Measurements from ENCODE around the gene UPK1B.

Gene UPK1B

DNA sequence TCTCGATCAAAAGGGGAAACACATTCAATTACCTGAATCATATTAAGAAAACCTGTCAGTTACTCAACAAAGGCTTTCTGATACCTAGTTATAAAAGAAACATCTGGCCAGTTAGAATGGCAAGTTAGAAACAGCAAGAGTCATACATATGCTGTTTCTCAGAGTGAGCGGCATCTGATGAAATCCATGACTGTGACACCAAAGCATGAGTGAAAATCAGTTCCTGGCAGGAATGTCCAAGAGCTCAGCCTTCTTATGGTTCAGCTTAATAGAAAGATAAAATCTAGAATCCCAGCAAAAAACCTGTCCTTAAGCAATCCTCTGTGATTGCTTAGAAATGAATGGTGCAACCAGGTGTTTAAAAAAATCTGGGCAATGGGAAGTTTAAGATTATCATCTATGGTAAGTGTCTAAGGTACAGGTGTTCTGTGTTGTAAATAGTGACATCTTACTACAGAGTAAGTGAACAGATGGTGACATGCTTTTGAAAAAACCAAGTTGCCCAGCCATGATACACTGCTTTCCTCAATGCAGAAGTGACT lies 48.5 kb downstream of the UPK1B start:
- TF ChIP-seq, protein P1, sequence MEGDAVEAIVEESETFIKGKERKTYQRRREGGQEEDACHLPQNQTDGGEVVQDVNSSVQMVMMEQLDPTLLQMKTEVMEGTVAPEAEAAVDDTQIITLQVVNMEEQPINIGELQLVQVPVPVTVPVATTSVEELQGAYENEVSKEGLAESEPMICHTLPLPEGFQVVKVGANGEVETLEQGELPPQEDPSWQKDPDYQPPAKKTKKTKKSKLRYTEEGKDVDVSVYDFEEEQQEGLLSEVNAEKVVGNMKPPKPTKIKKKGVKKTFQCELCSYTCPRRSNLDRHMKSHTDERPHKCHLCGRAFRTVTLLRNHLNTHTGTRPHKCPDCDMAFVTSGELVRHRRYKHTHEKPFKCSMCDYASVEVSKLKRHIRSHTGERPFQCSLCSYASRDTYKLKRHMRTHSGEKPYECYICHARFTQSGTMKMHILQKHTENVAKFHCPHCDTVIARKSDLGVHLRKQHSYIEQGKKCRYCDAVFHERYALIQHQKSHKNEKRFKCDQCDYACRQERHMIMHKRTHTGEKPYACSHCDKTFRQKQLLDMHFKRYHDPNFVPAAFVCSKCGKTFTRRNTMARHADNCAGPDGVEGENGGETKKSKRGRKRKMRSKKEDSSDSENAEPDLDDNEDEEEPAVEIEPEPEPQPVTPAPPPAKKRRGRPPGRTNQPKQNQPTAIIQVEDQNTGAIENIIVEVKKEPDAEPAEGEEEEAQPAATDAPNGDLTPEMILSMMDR (IDR thresholded peaks at IDR 0.05): no peak

DNA sequence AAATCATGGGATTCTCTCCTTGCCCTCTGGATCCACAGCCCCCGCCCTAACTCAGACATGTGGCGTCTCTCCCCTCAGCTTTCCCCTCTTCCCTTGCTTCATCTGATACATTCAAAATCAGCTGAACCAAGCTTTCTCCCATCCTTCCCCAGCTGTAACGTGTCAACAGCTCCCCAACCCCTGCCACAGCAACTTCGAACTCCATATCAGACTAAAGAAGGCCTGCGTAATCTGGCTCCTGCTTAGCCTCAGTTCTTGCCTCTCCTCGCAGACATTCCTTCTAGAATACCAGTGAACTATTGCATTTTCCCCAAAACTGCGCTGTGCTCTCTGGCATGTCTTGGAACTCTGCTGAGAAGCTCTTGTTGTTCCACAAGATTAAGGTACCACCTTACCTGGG lies 49.0 kb downstream of the UPK1B start:
- TF ChIP-seq, protein P1 (IDR thresholded peaks at IDR 0.05): no peak

DNA sequence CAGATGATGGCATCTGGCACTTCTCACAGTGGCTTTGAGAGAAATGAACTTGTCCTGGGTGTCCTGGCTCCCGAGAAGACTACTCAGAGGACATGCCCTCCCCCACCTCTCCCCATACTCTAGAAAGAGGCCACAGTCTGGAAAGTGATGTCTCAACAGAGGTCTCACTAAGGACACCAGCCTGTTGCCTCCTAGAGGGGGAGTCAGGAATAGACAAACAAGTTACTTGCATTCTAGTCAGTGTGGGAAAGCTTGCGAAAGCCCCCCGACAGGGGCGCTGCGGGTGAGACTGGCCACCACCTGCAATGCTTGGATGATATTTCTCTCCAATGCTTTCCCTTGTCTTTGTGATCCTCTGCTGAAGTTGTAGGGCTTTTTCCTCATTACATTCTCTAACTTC lies 50.1 kb downstream of the UPK1B start:
- TF ChIP-seq, protein P1 (IDR thresholded peaks at IDR 0.05): no peak

DNA sequence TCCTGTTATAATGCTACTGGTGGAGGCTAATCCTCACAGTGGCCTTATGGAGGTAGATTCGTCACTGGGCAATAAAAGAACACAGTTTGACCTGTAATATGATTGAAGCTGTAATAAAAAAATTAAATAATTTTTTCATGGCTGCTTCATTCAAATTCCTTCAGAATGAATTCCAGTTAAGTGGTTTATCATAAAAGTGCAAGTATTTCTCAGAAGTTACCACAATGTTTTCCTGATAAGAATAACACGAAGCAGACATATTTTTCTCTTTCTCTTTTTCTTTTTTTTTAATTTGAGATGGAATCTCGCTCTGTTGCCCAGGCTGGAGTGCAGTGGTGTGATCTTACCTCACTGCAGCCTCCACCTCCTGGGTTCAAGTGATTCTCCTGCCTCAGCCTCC lies 51.7 kb downstream of the UPK1B start:
- TF ChIP-seq, protein P1 (IDR thresholded peaks at IDR 0.05): no peak

DNA sequence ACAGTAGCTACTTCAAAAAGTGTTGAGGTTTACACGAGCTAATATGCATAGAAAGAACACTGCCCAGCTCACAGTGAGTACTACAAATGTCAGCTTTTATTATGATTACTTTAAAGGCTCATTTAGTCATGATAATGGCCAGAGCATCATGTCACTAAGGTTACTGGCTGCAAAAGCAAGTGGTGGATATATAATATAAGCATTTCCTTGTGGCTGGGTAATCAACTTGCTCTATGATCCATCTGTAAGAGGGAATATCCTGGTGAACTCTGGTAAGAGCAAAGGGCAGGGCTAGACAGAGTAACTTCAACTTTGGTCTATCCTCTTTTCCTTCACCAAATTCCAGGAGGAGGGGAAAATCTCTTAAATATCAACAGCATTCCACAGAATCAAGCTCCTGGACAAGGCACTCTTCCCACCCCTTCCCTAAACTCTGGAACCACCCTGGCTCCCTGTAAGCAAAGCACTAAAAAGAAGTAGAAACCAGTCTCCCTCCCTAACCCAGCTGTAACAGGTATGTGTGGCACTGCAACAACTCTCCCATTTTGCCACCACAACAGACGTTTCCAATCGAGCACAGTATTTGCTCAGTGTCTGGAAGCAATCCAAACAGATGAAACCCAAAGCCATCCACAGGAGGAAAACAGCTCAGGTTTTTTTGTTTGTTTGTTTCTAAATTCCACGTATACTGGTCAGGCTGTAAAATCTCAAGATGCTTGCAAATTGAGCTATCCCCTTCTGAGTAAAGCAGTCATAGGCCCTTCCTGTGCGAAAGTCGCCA lies 53.9 kb downstream of the UPK1B start:
- TF ChIP-seq, protein P1 (IDR thresholded peaks at IDR 0.05): no peak

DNA sequence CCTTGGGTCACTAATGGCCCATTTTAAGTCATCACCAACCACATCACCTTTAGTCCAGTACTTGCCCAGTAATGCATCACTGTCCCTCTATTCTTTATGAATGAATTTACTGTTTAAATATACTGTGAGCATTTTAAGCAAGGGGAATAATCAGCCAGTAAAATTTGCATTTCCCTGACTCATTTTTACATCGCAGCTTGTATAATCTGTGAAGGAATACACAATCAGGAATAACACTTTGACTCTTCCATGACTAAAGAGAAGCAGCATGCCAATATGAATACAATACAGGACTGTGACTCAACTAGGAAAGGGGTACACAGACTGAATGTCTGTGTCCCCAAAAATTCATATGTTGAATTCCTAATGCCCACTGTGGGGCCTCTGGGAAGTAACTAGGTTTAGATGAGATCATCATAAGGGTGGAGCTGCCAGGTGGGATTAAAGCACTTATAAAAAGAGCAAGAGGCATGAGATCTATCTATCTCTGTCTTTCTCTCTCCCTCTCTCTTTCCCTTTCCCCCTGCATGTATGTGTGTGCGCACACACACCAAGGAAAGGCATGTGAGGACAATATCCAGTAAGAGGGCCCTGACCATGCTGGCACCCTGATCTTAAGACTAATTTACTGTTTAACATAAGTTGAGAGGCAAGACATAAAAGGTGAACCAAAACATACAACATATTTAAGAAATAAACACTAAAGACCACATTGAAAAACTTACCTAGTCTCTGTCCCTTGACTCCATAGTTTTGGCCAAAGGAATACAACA lies 55.2 kb downstream of the UPK1B start:
- TF ChIP-seq, protein P1 (IDR thresholded peaks at IDR 0.05): no peak

DNA sequence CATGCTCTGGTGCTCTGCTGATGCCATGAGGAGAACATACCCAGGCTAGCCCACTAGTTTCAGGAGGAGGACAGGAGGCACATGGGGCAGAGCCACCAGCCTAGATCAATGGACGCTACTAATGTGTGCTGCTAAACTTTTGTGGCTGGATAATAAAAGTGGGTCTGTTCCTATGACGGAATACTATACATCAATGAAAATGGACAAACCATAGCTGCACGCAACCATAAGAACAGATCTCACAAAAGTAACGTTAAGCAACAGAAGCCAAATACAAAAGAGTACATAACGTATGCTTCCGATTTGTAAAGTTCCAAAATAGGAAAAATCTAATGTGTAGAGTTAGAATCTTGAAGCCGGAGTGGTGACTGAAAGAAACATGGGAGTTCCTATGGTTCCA lies 55.8 kb downstream of the UPK1B start:
- TF ChIP-seq, protein P1 (IDR thresholded peaks at IDR 0.05): no peak

Data from LNCAP (cell line).